Measurements from ENCODE around the gene SLC35E1.

- TF ChIP-seq CTCF (IDR thresholded peaks at IDR 0.05): no peak
- TF ChIP-seq POLR2A (IDR thresholded peaks at IDR 0.05): no peak
Observed at GRCh38 chr19:16519230-16519687, 53.0 kb downstream of the SLC35E1 start.
